ENCODE data around the gene GPR143.
"Not testable (repeated sequence)": the region's sequence is repeated elsewhere in the genome, so short reads cannot be mapped to it uniquely, and the experiment has no call there.

The GPR143 gene

GRCh38 chrX:9765737-9766097 lies at the start of gene GPR143:
Gene GPR143, minus strand, starts transcription at chrX:9765847. Its CDS starts 30 bp downstream, at chrX:9765817.
- DNase-seq, result no peak

- not testable (repeated sequence) for DNase-seq
Measured at GRCh38 chrX:9811086-9811485, 45.4 kb upstream of the GPR143 start.

- DNase-seq, result not testable (repeated sequence)
Measured at GRCh38 chrX:9809876-9810275, 44.2 kb upstream of the GPR143 start.

- no peak for DNase-seq
Measured at GRCh38 chrX:9807355-9808182, 41.9 kb upstream of the GPR143 start.

- no peak for DNase-seq
Measured at GRCh38 chrX:9805956-9806355, 40.3 kb upstream of the GPR143 start.

- DNase-seq, result no peak
Measured at GRCh38 chrX:9804444-9804843, 38.8 kb upstream of the GPR143 start.

GRCh38 chrX:9802737-9803136 lies 37.1 kb upstream of the GPR143 start:
- no peak for DNase-seq

- DNase-seq, result no peak
Measured at GRCh38 chrX:9797384-9798360, 32.0 kb upstream of the GPR143 start.

GRCh38 chrX:9794495-9794894 lies 28.8 kb upstream of the GPR143 start:
- DNase-seq, result no peak

- no peak for DNase-seq
Measured at GRCh38 chrX:9790866-9791265, 25.2 kb upstream of the GPR143 start.

- DNase-seq, result no peak
Measured at GRCh38 chrX:9789555-9789954, 23.9 kb upstream of the GPR143 start.

GRCh38 chrX:9788911-9789310 lies 23.3 kb upstream of the GPR143 start:
- DNase-seq, result peak; percentile 43

GRCh38 chrX:9786798-9787635 lies 21.4 kb upstream of the GPR143 start:
- no peak for DNase-seq

GRCh38 chrX:9785944-9786797 lies 20.5 kb upstream of the GPR143 start, which contains the start of gene SHROOM2:
Gene SHROOM2, plus strand, starts transcription at chrX:9786429. Its CDS starts 117 bp downstream, at chrX:9786546.
- no peak for DNase-seq

- DNase-seq, result no peak
Measured at GRCh38 chrX:9785254-9785943, 19.8 kb upstream of the GPR143 start.

GRCh38 chrX:9784332-9784731 lies 18.7 kb upstream of the GPR143 start:
- DNase-seq, result no peak

GRCh38 chrX:9781941-9782340 lies 16.3 kb upstream of the GPR143 start:
- no peak for DNase-seq

- no peak for DNase-seq
Measured at GRCh38 chrX:9775930-9776329, 10.3 kb upstream of the GPR143 start.

GRCh38 chrX:9772943-9773342 lies 7.3 kb upstream of the GPR143 start:
- no peak for DNase-seq

GRCh38 chrX:9770319-9770718 lies 4.7 kb upstream of the GPR143 start:
- no peak for DNase-seq

GRCh38 chrX:9768321-9768839 lies 2.7 kb upstream of the GPR143 start:
- not testable (repeated sequence) for DNase-seq
